GM23338 (cell line): Measurements from ENCODE around the gene FAM90A26.
"Not testable (repeated sequence)": the region's sequence is repeated elsewhere in the genome, so short reads cannot be mapped to it uniquely, and the experiment has no call there.

Experiments used
- CREB1 ChIP-seq: fragments of 250-450 bp; sonication (Bioruptor Pico); IDR thresholded peaks from 2 replicates; pipeline ENCODE4 v1.5.0; 2020; ENCODE audit warnings: low read depth, mild to moderate bottlenecking, moderate library complexity
- TF ChIP-seq, protein P1 (sequence below), 2 experiments: fragments of 200-600 bp in 1 of 2; sonication (generic) in 1 of 2; conservative IDR thresholded peaks; 2 replicates each; pipeline versions ENCODE4 v1.5.1 to v1.6.1; 2016 to 2017; ENCODE audit warnings: antibody characterized with exemption in 2 of 2, low read depth in 2 of 2, mild to moderate bottlenecking in 2 of 2, moderate library complexity in 1 of 2

GRCh38 chr4:9155101-9155886, 14.9 kb upstream of the FAM90A26 start:
- TF ChIP-seq, protein P1, sequence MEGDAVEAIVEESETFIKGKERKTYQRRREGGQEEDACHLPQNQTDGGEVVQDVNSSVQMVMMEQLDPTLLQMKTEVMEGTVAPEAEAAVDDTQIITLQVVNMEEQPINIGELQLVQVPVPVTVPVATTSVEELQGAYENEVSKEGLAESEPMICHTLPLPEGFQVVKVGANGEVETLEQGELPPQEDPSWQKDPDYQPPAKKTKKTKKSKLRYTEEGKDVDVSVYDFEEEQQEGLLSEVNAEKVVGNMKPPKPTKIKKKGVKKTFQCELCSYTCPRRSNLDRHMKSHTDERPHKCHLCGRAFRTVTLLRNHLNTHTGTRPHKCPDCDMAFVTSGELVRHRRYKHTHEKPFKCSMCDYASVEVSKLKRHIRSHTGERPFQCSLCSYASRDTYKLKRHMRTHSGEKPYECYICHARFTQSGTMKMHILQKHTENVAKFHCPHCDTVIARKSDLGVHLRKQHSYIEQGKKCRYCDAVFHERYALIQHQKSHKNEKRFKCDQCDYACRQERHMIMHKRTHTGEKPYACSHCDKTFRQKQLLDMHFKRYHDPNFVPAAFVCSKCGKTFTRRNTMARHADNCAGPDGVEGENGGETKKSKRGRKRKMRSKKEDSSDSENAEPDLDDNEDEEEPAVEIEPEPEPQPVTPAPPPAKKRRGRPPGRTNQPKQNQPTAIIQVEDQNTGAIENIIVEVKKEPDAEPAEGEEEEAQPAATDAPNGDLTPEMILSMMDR (conservative IDR thresholded peaks at IDR 0.05; ENCODE audit: low read depth in 2 of 2): not testable (repeated sequence)
- not testable (repeated sequence) for TF ChIP-seq CREB1
